K562 (cell line): ENCODE results near the gene ALKBH8. TPM values are rescaled to one million over a fixed set of nuclear protein-coding genes. Genes with fewer than 3 reads are reported as not detected.
A peak's percentile ranks its signal among the peaks of the same experiment; 100 is the strongest.

ENCODE experiments used
- ATAC-seq: fragments of 200-7000 bp; cut with Tn5 transposase; 3 replicates; pipeline ENCODE4 v1.9.1; 2020; ENCODE audit warnings: moderate library complexity
- BruUV-seq: library from RNA; stranded (reverse); fragments of 400-500 nt; replicated peaks from 2 replicates; lab custom pipeline; 2021; lab: Mats Ljungman, UMichigan
- CTCF ChIA-PET: fragments of 300-600 bp; formaldehyde crosslinking; extraction: SDS; loops from one replicate; lab custom pipeline; 2021; ENCODE audit warnings: low intra/inter-chr PET ratio; lab: Yijun Ruan, JAX
- POLR2A ChIA-PET: fragments of 300-600, 350-650 bp; sonication (Branson Sonifier 250); formaldehyde crosslinking; extraction: SDS; loops from one replicate; lab custom pipeline; 2021; ENCODE audit warnings: antibody characterized with exemption, inconsistent platforms; lab: Yijun Ruan, JAX
- DNase-seq, 4 experiments: peaks; one replicate each; pipeline versions ENCODE4 v3.0.0 to v3.0.0-alpha.2; 2011 to 2018; ENCODE audit warnings: low spot score in 3 of 4, mixed read lengths in 3 of 4; ENCODE audit errors: extremely low read depth in 1 of 4
- FAIRE-seq: peaks from 2 replicates; lab custom pipeline; 2011; peaks lifted over from hg19 to GRCh38; lab: Jason Lieb, UNC
- H2AFZ ChIP-seq: 2 replicates; pipeline ENCODE4 v1.6.0; 2011; ENCODE audit warnings: low read depth, low read length, control low read depth, inconsistent platforms
- H3K27ac ChIP-seq: fragments of 200-600 bp; 3 replicates; pipeline ENCODE4 v1.8.0; 2011; ENCODE audit warnings: low read depth, mild to moderate bottlenecking, control low read depth, inconsistent platforms, low read length, moderate library complexity, mixed read lengths; ENCODE audit errors: extremely low read depth
- H3K27me3 ChIP-seq, 2 experiments: fragments of 300-600 bp in 1 of 2; 2 replicates in 1 of 2; 3 replicates in 1 of 2; pipeline versions ENCODE4 v1.6.0 to v1.8.0; 2011; ENCODE audit warnings: inconsistent platforms in 2 of 2, low read length in 2 of 2, mild to moderate bottlenecking in 1 of 2, mixed read lengths in 1 of 2, moderate library complexity in 1 of 2; ENCODE audit not compliant: control insufficient read depth in 2 of 2, insufficient read depth in 2 of 2
- H3K36me3 ChIP-seq: fragments of 300-600 bp; 3 replicates; pipeline ENCODE4 v1.8.0; 2011; ENCODE audit warnings: mild to moderate bottlenecking, low read length, inconsistent platforms; ENCODE audit not compliant: control insufficient read depth, insufficient read depth
- H3K4me1 ChIP-seq, 2 experiments: fragments of 200-600 bp in 1 of 2; replicated peaks in 1 of 2; 2 replicates in 1 of 2; 3 replicates in 1 of 2; pipeline versions ENCODE4 v1.5.1 to v1.8.0; 2011; ENCODE audit warnings: inconsistent platforms in 2 of 2, low read length in 2 of 2, mild to moderate bottlenecking in 1 of 2, mixed read lengths in 1 of 2, moderate library complexity in 1 of 2; ENCODE audit not compliant: control insufficient read depth in 2 of 2, insufficient read depth in 2 of 2
- H3K4me2 ChIP-seq: 2 replicates; pipeline ENCODE4 v1.6.1; 2011; ENCODE audit warnings: low read length, control low read depth, inconsistent platforms, mixed read lengths; ENCODE audit not compliant: insufficient read depth
- H3K4me3 ChIP-seq: fragments of 200-600 bp; sonication (generic), shearing (Covaris generic); 2 replicates; pipeline ENCODE4 v1.5.1; 2016; ENCODE audit warnings: control low read depth, inconsistent platforms
- H3K79me2 ChIP-seq: fragments of 200-600 bp; 3 replicates; pipeline ENCODE4 v1.8.0; 2011; ENCODE audit warnings: low read length, inconsistent platforms; ENCODE audit not compliant: control insufficient read depth, insufficient read depth
- H3K9ac ChIP-seq, 2 experiments: 2 replicates each; pipeline versions ENCODE4 v1.6.0 to v1.6.1; 2011; ENCODE audit warnings: low read depth in 2 of 2, low read length in 2 of 2, control low read depth in 1 of 2, inconsistent platforms in 1 of 2, mild to moderate bottlenecking in 1 of 2, mixed read lengths in 1 of 2; ENCODE audit not compliant: insufficient read depth in 1 of 2
- H3K9me1 ChIP-seq: one replicate; pipeline ENCODE4 v1.6.0; 2011; ENCODE audit warnings: inconsistent platforms, mild to moderate bottlenecking, low read length, moderate library complexity; ENCODE audit not compliant: control insufficient read depth, insufficient read depth
- H3K9me3 ChIP-seq: replicated peaks from 2 replicates; pipeline ENCODE4 v1.5.1; 2011; ENCODE audit warnings: low read depth, low read length, inconsistent platforms; ENCODE audit not compliant: control insufficient read depth, insufficient read depth
- H4K20me1 ChIP-seq: replicated peaks from 2 replicates; pipeline ENCODE4 v1.6.1; 2011; ENCODE audit warnings: low read length, inconsistent platforms, mixed read lengths; ENCODE audit not compliant: control insufficient read depth, insufficient read depth
- ATF7 ChIP-seq: fragments of 450-650 bp; IDR thresholded peaks from 2 replicates; pipeline ENCODE4 v1.7.1; 2014; ENCODE audit warnings: mild to moderate bottlenecking, moderate library complexity
- KAT2B ChIP-seq: IDR thresholded peaks from one replicate; pipeline ENCODE4 v1.6.1; 2012; ENCODE audit warnings: low read depth, mild to moderate bottlenecking, control low read depth, inconsistent platforms, low read length, moderate library complexity
- KDM5B ChIP-seq: fragments of 200-600 bp; sonication (generic); IDR thresholded peaks from 2 replicates; pipeline ENCODE4 v1.6.1; 2012; ENCODE audit warnings: low read depth, mild to moderate bottlenecking, moderate library complexity, low read length, control low read depth, inconsistent platforms; ENCODE audit not compliant: insufficient replicate concordance
- MCM5 ChIP-seq: fragments of 450-650 bp; IDR thresholded peaks from 2 replicates; pipeline ENCODE4 v1.6.1; 2016; ENCODE audit warnings: low read depth
- NFE2L1 ChIP-seq: fragments of 450-650 bp; IDR thresholded peaks from 2 replicates; pipeline ENCODE4 v1.6.1; 2016; ENCODE audit warnings: missing genetic modification characterization, low read depth, mild to moderate bottlenecking, missing compliant biosample characterization, moderate library complexity, borderline replicate concordance
- NR2C2 ChIP-seq, 2 experiments: fragments of 200-800 bp in 1 of 2; sonication (Bioruptor generic) in 1 of 2; sonication (generic) in 1 of 2; formaldehyde crosslinking in 1 of 2; IDR thresholded peaks; 2 replicates each; pipeline versions ENCODE4 v1.6.1 to v1.8.0; 2016 to 2022; ENCODE audit warnings: mild to moderate bottlenecking in 1 of 2, missing compliant biosample characterization in 1 of 2, missing genetic modification characterization in 1 of 2, missing genetic modification reagents in 1 of 2
- NRF1 ChIP-seq, 2 experiments: fragments of 450-650 bp; IDR thresholded peaks in 1 of 2; conservative IDR thresholded peaks in 1 of 2; 2 replicates each; pipeline ENCODE4 v1.6.1; 2014; ENCODE audit warnings: mild to moderate bottlenecking in 2 of 2
- POLR3A ChIP-seq: IDR thresholded peaks from 2 replicates; pipeline ENCODE4 v1.6.1; 2011; ENCODE audit warnings: borderline replicate concordance, mild to moderate bottlenecking, moderate library complexity; ENCODE audit not compliant: insufficient read length, insufficient read depth; ENCODE audit errors: extremely low read depth
- PRPF4 ChIP-seq: fragments of 200-400 bp; formaldehyde crosslinking; IDR thresholded peaks from one replicate; pipeline ENCODE4 v1.6.1; 2017; ENCODE audit warnings: low read length, low read depth, mild to moderate bottlenecking; ENCODE audit not compliant: insufficient read depth, poor library complexity, severe bottlenecking
- RBM15 ChIP-seq: fragments of 200-400 bp; formaldehyde crosslinking; IDR thresholded peaks from 2 replicates; pipeline ENCODE4 v1.6.1; 2018; ENCODE audit warnings: mild to moderate bottlenecking, low read length, moderate library complexity; ENCODE audit not compliant: insufficient read depth
- TEAD1 ChIP-seq, 2 experiments: fragments of 450-650 bp in 1 of 2; sonication (generic) in 1 of 2; formaldehyde crosslinking; IDR thresholded peaks; 2 replicates each; pipeline versions ENCODE4 v1.4.0 to v1.8.0; 2020 to 2022; ENCODE audit warnings: mild to moderate bottlenecking in 2 of 2, missing genetic modification reagents in 1 of 2
- THRAP3 ChIP-seq: fragments of 450-650 bp; IDR thresholded peaks from 2 replicates; pipeline ENCODE4 v1.6.1; 2016; ENCODE audit warnings: mild to moderate bottlenecking, inconsistent platforms, borderline replicate concordance
- XRCC3 ChIP-seq: fragments of 450-650 bp; IDR thresholded peaks from 2 replicates; pipeline ENCODE4 v1.6.1; 2017; ENCODE audit warnings: mild to moderate bottlenecking, moderate library complexity
- ZKSCAN1 ChIP-seq: fragments of 150-350 bp; IDR thresholded peaks from 2 replicates; pipeline ENCODE4 v1.6.1; 2016; ENCODE audit warnings: low read depth, low read length
- ZNF140 ChIP-seq: fragments of 250-450 bp; sonication (Bioruptor Pico); IDR thresholded peaks from 2 replicates; pipeline ENCODE4 v1.8.0; 2021; ENCODE audit warnings: moderate library complexity, mild to moderate bottlenecking, inconsistent platforms
- WGBS: fragments of 100-300 bp; shearing (Covaris generic); methylation state at CpG from one replicate; pipeline ENCODE4 v1.1.6; 2016; ENCODE audit warnings: low coverage, mixed read lengths; ENCODE audit not compliant: insufficient coverage; ENCODE audit errors: missing lambda C conversion rate; 5-methylcytosine and 5-hydroxymethylcytosine counted together
- in situ Hi-C: fragments of 300-500 bp; cut with MboI; formaldehyde crosslinking; loops from 4 replicates; pipeline ENCODE4 v1.15.0; 2018; ENCODE audit warnings: inconsistent platforms, mixed read lengths
- intact Hi-C: fragments of 100-400 bp; cut with micrococcal nuclease; formaldehyde crosslinking; loops from 2 replicates; pipeline ENCODE4 v1.14.2; 2022
- polyA plus RNA-seq, 8 experiments: library from polyadenylated mRNA; depleted of rRNA in 4 of 8; stranded (reverse) in 5 of 8; unstranded in 3 of 8; fragments of >200 nt; fragmentation: Nextera tagmentation in 2 of 8; fragmentation: Illumina TruSeq in 1 of 8; extraction: Ambion mirVana in 2 of 8; extraction: Trizol in 1 of 8; gene quantifications; 2 replicates each; pipeline versions ENCODE4 v1.2.1 to v1.2.3, GENCODE V29; 2011 to 2014; ENCODE audit warnings: inconsistent platforms in 1 of 8, missing spikeins in 1 of 8
- total RNA-seq, 7 experiments: library from RNA; depleted of rRNA in 6 of 7; stranded (reverse); fragments of >200 nt in 6 of 7; fragmentation: Illumina TruSeq in 2 of 7; extraction: Trizol in 2 of 7; gene quantifications; 2 replicates each; pipeline versions ENCODE4 v1.2.1 to v1.2.3, GENCODE V29; 2011 to 2021; ENCODE audit warnings: low replicate concordance in 1 of 7
- TF ChIP-seq, protein P1 (sequence below), 2 experiments: IDR thresholded peaks; 2 replicates each; pipeline ENCODE4 v1.6.1; 2012; ENCODE audit warnings: improper control_type of control experiment in 2 of 2, low read depth in 2 of 2, low read length in 2 of 2, borderline replicate concordance in 1 of 2
- TF ChIP-seq, protein P2 (sequence below): fragments of 200-400 bp; formaldehyde crosslinking; IDR thresholded peaks from 2 replicates; pipeline ENCODE4 v1.6.1; 2017; ENCODE audit warnings: mild to moderate bottlenecking, low read depth, low read length, moderate library complexity

ALKBH8 gene
- total and polyA plus RNA-seq, 9 of the 15 experiments (the other 6 are each of a cell fraction or from before 2014, with no cell fraction given), result 4.3 to 14.4 (median 9.1) TPM

DNA sequence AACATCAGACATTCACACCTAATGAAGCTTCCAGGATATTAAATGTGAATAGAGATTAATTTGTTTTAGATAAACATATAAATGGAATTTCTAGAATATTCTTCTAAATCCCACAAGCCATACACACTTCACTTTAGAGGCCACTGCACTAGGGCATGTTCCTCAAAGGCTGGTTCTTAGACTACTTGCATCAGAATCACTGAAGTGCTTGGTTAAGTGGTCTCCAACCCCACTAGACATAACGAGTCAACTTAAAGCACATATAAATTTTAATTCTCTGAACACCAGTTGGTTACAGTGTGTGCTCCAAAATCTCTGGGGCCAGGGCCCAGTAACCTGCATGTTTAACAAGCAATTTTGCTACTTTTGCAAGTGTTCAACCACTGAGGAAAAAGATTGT lies 7.9 kb upstream of the ALKBH8 start (continued):
- TF ChIP-seq KDM5B (no peak), PRPF4 (no peak)
- TF ChIP-seq, protein P1, sequence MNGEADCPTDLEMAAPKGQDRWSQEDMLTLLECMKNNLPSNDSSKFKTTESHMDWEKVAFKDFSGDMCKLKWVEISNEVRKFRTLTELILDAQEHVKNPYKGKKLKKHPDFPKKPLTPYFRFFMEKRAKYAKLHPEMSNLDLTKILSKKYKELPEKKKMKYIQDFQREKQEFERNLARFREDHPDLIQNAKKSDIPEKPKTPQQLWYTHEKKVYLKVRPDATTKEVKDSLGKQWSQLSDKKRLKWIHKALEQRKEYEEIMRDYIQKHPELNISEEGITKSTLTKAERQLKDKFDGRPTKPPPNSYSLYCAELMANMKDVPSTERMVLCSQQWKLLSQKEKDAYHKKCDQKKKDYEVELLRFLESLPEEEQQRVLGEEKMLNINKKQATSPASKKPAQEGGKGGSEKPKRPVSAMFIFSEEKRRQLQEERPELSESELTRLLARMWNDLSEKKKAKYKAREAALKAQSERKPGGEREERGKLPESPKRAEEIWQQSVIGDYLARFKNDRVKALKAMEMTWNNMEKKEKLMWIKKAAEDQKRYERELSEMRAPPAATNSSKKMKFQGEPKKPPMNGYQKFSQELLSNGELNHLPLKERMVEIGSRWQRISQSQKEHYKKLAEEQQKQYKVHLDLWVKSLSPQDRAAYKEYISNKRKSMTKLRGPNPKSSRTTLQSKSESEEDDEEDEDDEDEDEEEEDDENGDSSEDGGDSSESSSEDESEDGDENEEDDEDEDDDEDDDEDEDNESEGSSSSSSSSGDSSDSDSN (IDR thresholded peaks at IDR 0.05; ENCODE audit: borderline replicate concordance in 1 of 2, low read depth in 2 of 2, low read length in 2 of 2), result no peak

DNA sequence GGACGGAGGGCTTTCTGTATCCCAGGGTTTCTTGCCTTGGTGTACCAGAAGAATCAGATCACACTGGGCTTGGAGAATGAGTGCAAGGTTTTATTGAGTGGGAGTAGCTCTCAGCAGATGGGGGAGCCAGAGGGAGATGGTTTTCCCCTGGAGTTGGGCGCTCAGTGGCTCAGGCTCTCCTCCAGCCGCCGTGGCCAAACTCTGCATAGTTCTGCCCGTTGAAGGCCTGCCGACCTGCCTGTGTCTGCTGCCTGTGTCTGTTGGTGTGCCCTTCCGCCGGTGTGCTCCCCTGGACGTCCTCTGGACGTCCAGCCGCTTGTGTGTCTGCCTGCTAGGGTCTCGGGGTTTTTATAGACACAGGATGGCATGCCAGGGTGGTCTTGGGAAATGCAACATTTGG lies 4.5 kb upstream of the ALKBH8 start:
- Histone ChIP-seq H3K36me3 (no peaks in the 10 kb centered on the region), H3K4me3 (no peak overlapping the region), H2AFZ (peak overlapping the region; percentile 28; the same call in 1 of the 2 replicates), H3K9ac (no peak overlapping the region), H3K4me2 (no peak overlapping the region), H3K27ac (no peak overlapping the region), H3K27me3 (no peaks in the 10 kb centered on the region), H3K9me3 (no peaks in the 10 kb centered on the region), H3K79me2 (peaks cover 5% of the 10 kb centered on the region; the same call in 2 of the 3 replicates), H3K9me1 (no peaks in the 10 kb centered on the region), H4K20me1 (no peaks in the 10 kb centered on the region), H3K4me1 (peaks cover 9 to 12% of the 10 kb centered on the region in 2 experiments; a peak in 4 of 5 replicates)
- ChIA-PET CTCF (no interaction called here), POLR2A (no interaction called here)
- 66% methylated on average over 10 of the region's 12 CpGs for WGBS
- in situ Hi-C loops (no loop called here), intact Hi-C loops (no loop called here)
- DNase-seq, result no peak
- ATAC-seq, result no peak
- BruUV-seq, result no TSS peak
- FAIRE-seq, result no peak
- TF ChIP-seq ZNF140 (CRISPR knock-in tag), result no peak
- no peak for TF ChIP-seq ZKSCAN1
- TF ChIP-seq KAT2B, result no peak
- no peak for TF ChIP-seq TEAD1 (CRISPR knock-in tag; IDR thresholded peaks at IDR 0.05)
- TF ChIP-seq RBM15, result no peak
- TF ChIP-seq NFE2L1 (tag), result no peak
- no peak for TF ChIP-seq NR2C2 (CRISPR knock-in tag; IDR thresholded peaks at IDR 0.05)
- no peak for TF ChIP-seq NR2C2 (tag; IDR thresholded peaks at IDR 0.05)
- TF ChIP-seq ATF7, result no peak
- no peak for TF ChIP-seq POLR3A
- TF ChIP-seq XRCC3, result no peak
- TF ChIP-seq MCM5, result no peak
- TF ChIP-seq, protein P2, sequence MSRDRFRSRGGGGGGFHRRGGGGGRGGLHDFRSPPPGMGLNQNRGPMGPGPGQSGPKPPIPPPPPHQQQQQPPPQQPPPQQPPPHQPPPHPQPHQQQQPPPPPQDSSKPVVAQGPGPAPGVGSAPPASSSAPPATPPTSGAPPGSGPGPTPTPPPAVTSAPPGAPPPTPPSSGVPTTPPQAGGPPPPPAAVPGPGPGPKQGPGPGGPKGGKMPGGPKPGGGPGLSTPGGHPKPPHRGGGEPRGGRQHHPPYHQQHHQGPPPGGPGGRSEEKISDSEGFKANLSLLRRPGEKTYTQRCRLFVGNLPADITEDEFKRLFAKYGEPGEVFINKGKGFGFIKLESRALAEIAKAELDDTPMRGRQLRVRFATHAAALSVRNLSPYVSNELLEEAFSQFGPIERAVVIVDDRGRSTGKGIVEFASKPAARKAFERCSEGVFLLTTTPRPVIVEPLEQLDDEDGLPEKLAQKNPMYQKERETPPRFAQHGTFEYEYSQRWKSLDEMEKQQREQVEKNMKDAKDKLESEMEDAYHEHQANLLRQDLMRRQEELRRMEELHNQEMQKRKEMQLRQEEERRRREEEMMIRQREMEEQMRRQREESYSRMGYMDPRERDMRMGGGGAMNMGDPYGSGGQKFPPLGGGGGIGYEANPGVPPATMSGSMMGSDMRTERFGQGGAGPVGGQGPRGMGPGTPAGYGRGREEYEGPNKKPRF, result no peak
- TF ChIP-seq NRF1 (conservative IDR thresholded peaks at IDR 0.05 in 1 of 2, IDR thresholded peaks at IDR 0.05 in 1 of 2), result no peak
- no peak for TF ChIP-seq THRAP3
